Measurements from ENCODE around the gene ZMIZ1. TPM values are rescaled to one million over a fixed set of nuclear protein-coding genes. Genes with fewer than 3 reads are reported as not detected.

The ZMIZ1 gene
- polyA plus RNA-seq, 1 donor from 2014 or later = 26.8 TPM

GRCh38 chr10:79171504-79171903 is 102.7 kb downstream of the ZMIZ1 start:
- H3K27me3 ChIP-seq (ENCODE audit: insufficient read depth, low read depth, low read length) = no peaks in the 10 kb centered on the region
- H3K27ac ChIP-seq (ENCODE audit: low read length) = no peak overlapping the region
- H4K20me1 ChIP-seq (ENCODE audit: insufficient read depth) = no peaks in the 10 kb centered on the region
- no peaks in the 10 kb centered on the region for H3K9me3 ChIP-seq (ENCODE audit: low read length)
- H3K79me2 ChIP-seq (replicated peaks; ENCODE audit: insufficient read depth, low read length) = peaks cover 10% of the 10 kb centered on the region
- no peak overlapping the region for H3K4me2 ChIP-seq (ENCODE audit: low read length)
- H3K9ac ChIP-seq (ENCODE audit: low read length) = no peak overlapping the region
- H3K9me2 ChIP-seq (ENCODE audit: insufficient read depth, low read length) = no peaks in the 10 kb centered on the region
- H3F3A ChIP-seq (ENCODE audit: insufficient read depth, low read length, poor library complexity, severe bottlenecking) = no peaks in the 10 kb centered on the region
- no peak overlapping the region for H2AFZ ChIP-seq (ENCODE audit: low read depth, low read length)
- no peaks in the 10 kb centered on the region for H3K36me3 ChIP-seq (ENCODE audit: insufficient read depth, low read length)
- no peak for TF ChIP-seq EP300 (conservative IDR thresholded peaks at IDR 0.05; ENCODE audit: poor library complexity, severe bottlenecking)
- no peak for TF ChIP-seq REST (IDR thresholded peaks at IDR 0.05; ENCODE audit: borderline replicate concordance)
- no peak for TF ChIP-seq EZH2 (IDR thresholded peaks at IDR 0.05; ENCODE audit: borderline replicate concordance, insufficient read depth, low read length, poor library complexity, severe bottlenecking)
- no peak for TF ChIP-seq SMC3 (conservative IDR thresholded peaks at IDR 0.05; ENCODE audit: poor library complexity)
- TF ChIP-seq RAD21 (conservative IDR thresholded peaks at IDR 0.05) = no peak
- TF ChIP-seq POLR2AphosphoS5 (IDR thresholded peaks at IDR 0.05) = no peak
- no peak for TF ChIP-seq CTCF (IDR thresholded peaks at IDR 0.05; ENCODE audit: poor library complexity, severe bottlenecking)
- TF ChIP-seq MXI1 (conservative IDR thresholded peaks at IDR 0.05; ENCODE audit: poor library complexity, severe bottlenecking) = no peak
- no peak for TF ChIP-seq TAF1 (IDR thresholded peaks at IDR 0.05; ENCODE audit: low read depth)
- H3K4me3 ChIP-seq (ENCODE audit: low read length) = no peak overlapping the region

GRCh38 chr10:79172881-79173280 is 104.1 kb downstream of the ZMIZ1 start:
- H3K36me3 ChIP-seq (ENCODE audit: insufficient read depth, low read length) = no peaks in the 10 kb centered on the region
- H3K27me3 ChIP-seq (ENCODE audit: insufficient read depth, low read depth, low read length) = no peaks in the 10 kb centered on the region
- TF ChIP-seq CTCF (IDR thresholded peaks at IDR 0.05; ENCODE audit: poor library complexity, severe bottlenecking) = no peak
- TF ChIP-seq MXI1 (conservative IDR thresholded peaks at IDR 0.05; ENCODE audit: poor library complexity, severe bottlenecking) = no peak
- TF ChIP-seq TAF1 (IDR thresholded peaks at IDR 0.05; ENCODE audit: low read depth) = no peak
- TF ChIP-seq EZH2 (IDR thresholded peaks at IDR 0.05; ENCODE audit: borderline replicate concordance, insufficient read depth, low read length, poor library complexity, severe bottlenecking) = no peak
- no peak overlapping the region for H2AFZ ChIP-seq (ENCODE audit: low read depth, low read length)
- no peak overlapping the region for H3K27ac ChIP-seq (ENCODE audit: low read length)
- H3K4me2 ChIP-seq (ENCODE audit: low read length) = no peak overlapping the region
- no peaks in the 10 kb centered on the region for H3K9me2 ChIP-seq (ENCODE audit: insufficient read depth, low read length)
- no peak overlapping the region for H3K9ac ChIP-seq (ENCODE audit: low read length)
- no peaks in the 10 kb centered on the region for H4K20me1 ChIP-seq (ENCODE audit: insufficient read depth)
- no peaks in the 10 kb centered on the region for H3K9me3 ChIP-seq (ENCODE audit: low read length)
- no peak overlapping the region for H3K4me3 ChIP-seq (ENCODE audit: low read length)
- H3K79me2 ChIP-seq (replicated peaks; ENCODE audit: insufficient read depth, low read length) = peaks cover 10% of the 10 kb centered on the region
- no peaks in the 10 kb centered on the region for H3F3A ChIP-seq (ENCODE audit: insufficient read depth, low read length, poor library complexity, severe bottlenecking)
